GM12873 (cell line): Measurements from ENCODE around the gene IRS4.

ENCODE experiments used
- CTCF ChIP-seq: IDR thresholded peaks from 2 replicates; pipeline ENCODE4 v1.5.1; 2012; ENCODE audit warnings: low read depth, mild to moderate bottlenecking, moderate library complexity, low read length, control low read depth; ENCODE audit not compliant: insufficient read depth; ENCODE audit errors: missing control alignments

IRS4 gene

GRCh38 chrX:108704839-108705238 lies 31.5 kb downstream of the IRS4 start:
- no peak for TF ChIP-seq CTCF

GRCh38 chrX:108702530-108702929 lies 33.8 kb downstream of the IRS4 start:
- TF ChIP-seq CTCF: no peak

- no peak for TF ChIP-seq CTCF
Observed at GRCh38 chrX:108701633-108702032, 34.7 kb downstream of the IRS4 start.

- TF ChIP-seq CTCF: peak; percentile 52
Observed at GRCh38 chrX:108699368-108699767, 37.0 kb downstream of the IRS4 start.

GRCh38 chrX:108696690-108697089 lies 39.7 kb downstream of the IRS4 start:
- TF ChIP-seq CTCF: no peak
